ENCODE results near the gene JMJD1C.

GRCh38 chr10:63253040-63253439 is 212.7 kb downstream of the JMJD1C start:
- TF ChIP-seq CTCF (IDR thresholded peaks at IDR 0.05) (no peak), POLR2A (IDR thresholded peaks at IDR 0.05) (no peak)
